SU-DHL-6 (cell line): ENCODE results near the gene SLC39A11.

Source experiments
- EZH2phosphoT487 ChIP-seq: fragments of 200-600 bp; sonication (generic), shearing (Covaris generic); conservative IDR thresholded peaks from 2 replicates; pipeline ENCODE4 v1.6.1; 2018; ENCODE audit warnings: mild to moderate bottlenecking, antibody characterized with exemption, low read length, moderate library complexity, mixed read lengths
- TF ChIP-seq, protein P1 (sequence below): fragments of 200-600 bp; sonication (generic); IDR thresholded peaks from one replicate; pipeline ENCODE4 v1.5.1; 2017; ENCODE audit warnings: antibody characterized with exemption, mild to moderate bottlenecking, low read length, moderate library complexity; ENCODE audit not compliant: insufficient read depth, poor library complexity, severe bottlenecking

DNA sequence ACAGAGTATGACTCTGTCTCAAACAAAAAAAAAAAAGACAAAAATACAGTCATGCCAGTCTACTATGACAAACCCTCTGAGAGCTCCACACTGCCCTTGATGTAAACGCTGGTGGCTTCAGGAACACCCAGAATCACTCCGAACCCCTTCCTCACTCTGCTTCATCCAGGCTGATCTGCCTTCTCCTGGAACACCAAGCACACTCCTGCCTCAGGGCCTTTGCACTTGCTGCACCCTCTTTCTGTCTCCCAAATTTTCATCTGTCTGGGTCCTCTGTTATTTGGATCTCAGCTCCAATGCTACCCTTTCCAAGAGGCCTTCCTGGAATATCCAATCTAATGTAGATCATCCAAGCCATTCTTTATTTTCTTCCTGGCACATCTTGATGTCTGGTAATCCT, 7.9 kb upstream of the SLC39A11 start:
- TF ChIP-seq, protein P1, sequence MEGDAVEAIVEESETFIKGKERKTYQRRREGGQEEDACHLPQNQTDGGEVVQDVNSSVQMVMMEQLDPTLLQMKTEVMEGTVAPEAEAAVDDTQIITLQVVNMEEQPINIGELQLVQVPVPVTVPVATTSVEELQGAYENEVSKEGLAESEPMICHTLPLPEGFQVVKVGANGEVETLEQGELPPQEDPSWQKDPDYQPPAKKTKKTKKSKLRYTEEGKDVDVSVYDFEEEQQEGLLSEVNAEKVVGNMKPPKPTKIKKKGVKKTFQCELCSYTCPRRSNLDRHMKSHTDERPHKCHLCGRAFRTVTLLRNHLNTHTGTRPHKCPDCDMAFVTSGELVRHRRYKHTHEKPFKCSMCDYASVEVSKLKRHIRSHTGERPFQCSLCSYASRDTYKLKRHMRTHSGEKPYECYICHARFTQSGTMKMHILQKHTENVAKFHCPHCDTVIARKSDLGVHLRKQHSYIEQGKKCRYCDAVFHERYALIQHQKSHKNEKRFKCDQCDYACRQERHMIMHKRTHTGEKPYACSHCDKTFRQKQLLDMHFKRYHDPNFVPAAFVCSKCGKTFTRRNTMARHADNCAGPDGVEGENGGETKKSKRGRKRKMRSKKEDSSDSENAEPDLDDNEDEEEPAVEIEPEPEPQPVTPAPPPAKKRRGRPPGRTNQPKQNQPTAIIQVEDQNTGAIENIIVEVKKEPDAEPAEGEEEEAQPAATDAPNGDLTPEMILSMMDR = no peak
- TF ChIP-seq EZH2phosphoT487 = no peak
